Measurements from ENCODE around the gene SDCBP2. TPM values are rescaled to one million over a fixed set of nuclear protein-coding genes. Genes with fewer than 3 reads are reported as not detected.

The SDCBP2 gene
- polyA plus RNA-seq, 3 donors from 2014 or later = 1.3 to 2.0 (median 1.8) TPM

DNA sequence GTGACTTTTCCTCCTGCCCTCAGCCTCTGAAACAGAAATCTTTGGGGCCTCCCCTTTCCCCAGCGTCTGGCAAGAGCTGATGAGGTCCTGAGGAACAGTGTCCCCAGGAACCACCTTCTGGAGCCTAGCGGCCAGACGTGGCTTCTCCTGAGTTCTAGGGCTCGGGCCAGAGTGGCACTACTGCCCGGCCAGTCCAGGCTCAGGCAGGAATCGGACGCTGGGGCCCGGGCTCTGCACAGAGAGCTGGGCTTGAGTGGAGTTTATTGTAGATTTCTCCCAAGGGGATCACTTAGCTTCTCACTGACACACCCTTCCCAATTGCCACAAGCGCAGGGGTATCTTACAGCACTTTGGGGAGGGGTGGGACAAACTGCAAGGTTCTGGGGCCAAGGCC, 20.2 kb downstream of the SDCBP2 start:
- H3K36me3 Mint-ChIP-seq = peaks cover 0 to 5% (median 3%) of the 10 kb centered on the region in 3 donors
- H3K9me3 Mint-ChIP-seq = no peaks in the 10 kb centered on the region
- H3K4me1 Mint-ChIP-seq = no peaks in the 10 kb centered on the region
- no peak overlapping the region for H3K27ac Mint-ChIP-seq
- DNase-seq = no peak
- no peak overlapping the region for H3K4me3 Mint-ChIP-seq
- peaks cover 4 to 7% (median 4%) of the 10 kb centered on the region in 3 donors for H3K27me3 Mint-ChIP-seq (ENCODE audit: low read depth in 3 of 3)

- H3K4me1 Mint-ChIP-seq = no peaks in the 10 kb centered on the region
- no peak overlapping the region for H3K27ac Mint-ChIP-seq
- no peak for DNase-seq
- no peaks in the 10 kb centered on the region for H3K9me3 Mint-ChIP-seq
- no peak overlapping the region for H3K4me3 Mint-ChIP-seq
- peaks cover 0 to 5% (median 3%) of the 10 kb centered on the region in 3 donors for H3K36me3 Mint-ChIP-seq
- H3K27me3 Mint-ChIP-seq (ENCODE audit: low read depth in 3 of 3) = peaks cover 1 to 7% (median 4%) of the 10 kb centered on the region in 3 donors
Measured at GRCh38 chr20:1308067-1308701, 20.8 kb downstream of the SDCBP2 start.

DNA sequence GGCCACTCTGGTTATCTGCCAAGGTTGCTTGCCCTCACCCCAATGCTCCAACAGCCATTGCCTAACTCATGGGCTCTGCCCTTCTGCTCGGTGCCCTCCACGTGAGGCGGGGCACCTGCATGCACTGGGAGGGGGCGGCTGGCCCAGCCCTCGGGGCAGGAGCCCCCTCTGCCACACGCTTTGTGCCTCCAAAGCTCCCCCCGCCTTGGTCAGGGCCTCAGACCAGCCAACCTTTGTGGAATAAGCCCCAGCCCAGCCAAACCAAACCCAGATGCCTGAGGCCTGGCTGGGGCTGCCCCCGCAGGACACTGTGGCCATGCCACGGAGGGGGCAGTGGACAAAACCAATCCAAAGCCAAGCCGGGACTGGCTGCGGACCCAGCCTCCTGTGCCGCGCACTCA, 21.4 kb downstream of the SDCBP2 start:
- Mint-ChIP-seq H3K4me3 (no peak overlapping the region), H3K4me1 (no peaks in the 10 kb centered on the region), H3K27me3 (ENCODE audit: low read depth in 3 of 3) (peaks cover 1 to 7% (median 4%) of the 10 kb centered on the region in 3 donors), H3K9me3 (no peaks in the 10 kb centered on the region), H3K36me3 (peaks cover 0 to 5% (median 3%) of the 10 kb centered on the region in 3 donors), H3K27ac (no peak overlapping the region)
- DNase-seq = no peak

GRCh38 chr20:1307171-1307570, 21.8 kb downstream of the SDCBP2 start:
- Mint-ChIP-seq H3K4me1 (no peaks in the 10 kb centered on the region), H3K4me3 (no peak overlapping the region), H3K27ac (no peak overlapping the region), H3K36me3 (peaks cover 0 to 5% (median 3%) of the 10 kb centered on the region in 3 donors), H3K27me3 (ENCODE audit: low read depth in 3 of 3) (peaks cover 1 to 7% (median 4%) of the 10 kb centered on the region in 3 donors), H3K9me3 (no peaks in the 10 kb centered on the region)
- DNase-seq = no peak

DNA sequence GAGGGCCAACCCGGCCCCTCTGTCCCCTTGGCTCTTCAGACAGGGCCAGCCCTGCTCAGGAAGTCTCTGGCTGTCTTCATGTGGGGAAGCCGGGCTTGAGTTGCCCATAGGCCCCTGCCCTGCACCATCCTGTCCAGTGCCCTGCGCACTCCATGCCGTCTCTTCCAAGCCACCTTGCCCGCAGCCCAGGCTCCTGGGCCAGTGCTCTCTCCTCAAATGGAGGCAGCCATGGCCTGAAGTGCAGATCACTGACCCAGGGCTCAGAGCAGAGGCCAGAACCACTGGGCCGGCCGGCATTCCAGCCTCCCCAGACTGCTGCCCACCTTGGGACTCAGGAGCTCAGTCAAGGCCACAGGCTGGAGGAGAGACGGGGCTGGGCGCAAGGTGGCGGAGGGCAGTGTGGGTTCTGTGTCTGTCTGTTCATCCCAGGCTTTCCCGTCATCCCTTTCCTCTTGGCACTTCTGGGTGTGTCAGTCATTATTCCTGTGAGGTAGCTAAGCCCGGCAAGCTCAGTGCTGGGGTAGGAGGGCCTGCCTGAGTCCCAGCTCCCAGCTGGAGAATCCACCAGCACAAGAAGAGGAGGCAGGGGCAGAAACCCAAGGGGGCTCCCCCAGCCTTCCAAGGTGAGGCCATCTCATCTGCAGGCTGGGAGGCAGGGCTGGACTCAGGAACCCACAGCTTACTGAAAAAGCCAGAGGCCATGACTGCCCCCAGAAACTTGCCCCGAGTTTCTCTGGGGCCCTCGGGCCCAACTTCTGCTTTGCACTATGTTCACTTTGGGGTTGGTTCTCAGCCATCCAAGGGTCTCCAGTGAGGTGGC, 22.4 kb downstream of the SDCBP2 start:
- Mint-ChIP-seq H3K9me3 (no peaks in the 10 kb centered on the region), H3K4me1 (no peaks in the 10 kb centered on the region), H3K27me3 (ENCODE audit: low read depth in 3 of 3) (peaks cover 1 to 5% (median 4%) of the 10 kb centered on the region in 3 donors), H3K4me3 (no peak overlapping the region), H3K27ac (no peak overlapping the region), H3K36me3 (peaks cover 0 to 5% (median 3%) of the 10 kb centered on the region in 3 donors)
- DNase-seq = no peak

- H3K36me3 Mint-ChIP-seq = peaks cover 0 to 10% (median 0%) of the 10 kb centered on the region in 3 donors
- DNase-seq = no peak
Measured at GRCh38 chr20:1305712-1306111, 23.2 kb downstream of the SDCBP2 start.

GRCh38 chr20:1304710-1305515, 24.0 kb downstream of the SDCBP2 start:
- Mint-ChIP-seq H3K4me1 (peaks cover 0 to 7% of the 10 kb centered on the region in 2 donors), H3K27me3 (ENCODE audit: low read depth in 3 of 3) (peaks cover 0 to 5% (median 1%) of the 10 kb centered on the region in 3 donors), H3K36me3 (peaks cover 0 to 10% (median 0%) of the 10 kb centered on the region in 3 donors), H3K4me3 (no peak overlapping the region), H3K27ac (no peak overlapping the region), H3K9me3 (no peaks in the 10 kb centered on the region)
- no peak for DNase-seq

More at GRCh38 chr20:1305712-1306111, 23.2 kb downstream of the SDCBP2 start:
- Mint-ChIP-seq H3K4me1 (peaks cover 0 to 7% of the 10 kb centered on the region in 2 donors), H3K9me3 (no peaks in the 10 kb centered on the region), H3K4me3 (no peak overlapping the region), H3K27me3 (ENCODE audit: low read depth in 3 of 3) (peaks cover 1 to 5% (median 4%) of the 10 kb centered on the region in 3 donors), H3K27ac (peak overlapping the region in 1 of 6 donors; percentile 28)

DNA sequence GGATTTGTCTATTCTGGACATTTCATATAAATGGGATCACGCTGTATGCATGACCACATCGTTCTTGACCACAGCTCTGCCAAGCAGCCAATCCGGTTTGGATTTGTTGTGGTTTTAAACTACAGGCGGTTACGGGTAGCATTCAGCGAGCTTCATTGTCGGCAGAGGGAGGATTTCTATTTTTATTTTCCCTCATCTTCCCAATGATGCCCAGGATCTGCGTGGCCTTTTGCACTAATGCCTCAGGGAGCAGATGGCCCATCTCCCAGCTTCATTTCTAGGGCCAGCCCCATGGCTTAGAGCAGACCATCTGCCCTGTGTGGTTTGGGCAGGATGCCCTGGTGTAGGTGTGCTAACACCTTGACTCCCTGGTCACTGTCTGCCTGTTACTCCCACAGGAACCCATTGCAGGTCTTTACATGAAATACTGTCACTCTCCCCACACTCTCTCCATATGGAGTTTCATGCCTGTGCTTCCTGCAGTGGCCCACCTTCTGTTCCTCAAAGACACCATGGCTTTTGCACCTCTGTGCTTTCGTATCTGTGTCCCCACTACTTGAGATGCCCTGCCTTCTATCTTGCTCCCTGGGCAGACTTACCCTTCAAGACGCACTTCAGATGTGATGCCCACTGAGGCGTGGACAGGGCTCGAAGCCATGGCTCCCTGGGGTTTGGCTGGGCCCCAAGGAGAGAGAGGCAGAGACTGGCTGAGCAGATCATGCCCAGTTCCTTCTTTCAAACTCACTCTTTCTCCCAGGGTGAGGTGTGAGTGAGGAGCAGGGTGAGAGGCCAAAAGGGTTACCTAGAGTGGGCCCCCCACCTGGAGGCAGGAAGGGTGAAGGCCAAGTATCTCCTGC, 26.0 kb downstream of the SDCBP2 start:
- Mint-ChIP-seq H3K27ac (no peak overlapping the region), H3K36me3 (peaks cover 0 to 10% (median 5%) of the 10 kb centered on the region in 3 donors), H3K27me3 (ENCODE audit: low read depth in 3 of 3) (peaks cover 0 to 4% (median 3%) of the 10 kb centered on the region in 3 donors), H3K4me1 (peaks cover 0 to 7% of the 10 kb centered on the region in 2 donors), H3K4me3 (no peak overlapping the region), H3K9me3 (no peaks in the 10 kb centered on the region)
- DNase-seq = no peak

- Mint-ChIP-seq H3K4me1 (peaks cover 0 to 7% of the 10 kb centered on the region in 2 donors), H3K27ac (no peak overlapping the region), H3K27me3 (ENCODE audit: low read depth in 3 of 3) (peaks cover 0 to 4% (median 4%) of the 10 kb centered on the region in 3 donors), H3K4me3 (no peak overlapping the region), H3K9me3 (no peaks in the 10 kb centered on the region), H3K36me3 (peaks cover 0 to 14% (median 8%) of the 10 kb centered on the region in 3 donors)
- no peak for DNase-seq
Measured at GRCh38 chr20:1301031-1301529, 27.9 kb downstream of the SDCBP2 start.

GRCh38 chr20:1300083-1300840, 28.7 kb downstream of the SDCBP2 start:
- peaks cover 0 to 4% (median 3%) of the 10 kb centered on the region in 3 donors for H3K27me3 Mint-ChIP-seq (ENCODE audit: low read depth in 3 of 3)
- no peaks in the 10 kb centered on the region for H3K9me3 Mint-ChIP-seq
- H3K36me3 Mint-ChIP-seq = peaks cover 0 to 14% (median 8%) of the 10 kb centered on the region in 3 donors
- no peak overlapping the region for H3K4me3 Mint-ChIP-seq
- peaks cover 0 to 7% of the 10 kb centered on the region in 2 donors for H3K4me1 Mint-ChIP-seq
- no peak overlapping the region for H3K27ac Mint-ChIP-seq
- no peak for DNase-seq

DNA sequence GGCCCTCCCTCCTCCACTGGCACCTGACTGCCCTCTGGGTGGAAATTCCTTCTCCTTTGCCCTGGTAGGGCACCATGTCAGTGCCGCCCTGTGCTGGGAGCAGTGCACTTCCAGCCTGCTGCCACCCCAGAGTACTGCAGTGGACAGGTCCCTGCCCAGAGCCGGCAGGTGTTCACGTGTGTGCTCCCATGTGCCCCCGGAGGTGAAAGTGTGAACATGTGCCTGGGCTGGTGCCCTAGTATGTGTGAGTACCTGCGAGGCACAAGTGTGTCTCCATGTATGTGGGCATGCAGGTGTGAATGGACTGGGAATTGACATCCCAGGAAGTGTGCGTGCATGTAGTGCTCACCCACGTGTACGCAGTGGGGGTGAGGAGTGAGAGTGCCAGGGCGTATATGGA, 29.4 kb downstream of the SDCBP2 start:
- H3K4me1 Mint-ChIP-seq = peaks cover 0 to 7% of the 10 kb centered on the region in 2 donors
- no peak overlapping the region for H3K4me3 Mint-ChIP-seq
- H3K27ac Mint-ChIP-seq = no peak overlapping the region
- no peaks in the 10 kb centered on the region for H3K9me3 Mint-ChIP-seq
- H3K36me3 Mint-ChIP-seq = peaks cover 0 to 14% (median 8%) of the 10 kb centered on the region in 3 donors
- peaks cover 0 to 4% (median 3%) of the 10 kb centered on the region in 3 donors for H3K27me3 Mint-ChIP-seq (ENCODE audit: low read depth in 3 of 3)
- no peak for DNase-seq

DNA sequence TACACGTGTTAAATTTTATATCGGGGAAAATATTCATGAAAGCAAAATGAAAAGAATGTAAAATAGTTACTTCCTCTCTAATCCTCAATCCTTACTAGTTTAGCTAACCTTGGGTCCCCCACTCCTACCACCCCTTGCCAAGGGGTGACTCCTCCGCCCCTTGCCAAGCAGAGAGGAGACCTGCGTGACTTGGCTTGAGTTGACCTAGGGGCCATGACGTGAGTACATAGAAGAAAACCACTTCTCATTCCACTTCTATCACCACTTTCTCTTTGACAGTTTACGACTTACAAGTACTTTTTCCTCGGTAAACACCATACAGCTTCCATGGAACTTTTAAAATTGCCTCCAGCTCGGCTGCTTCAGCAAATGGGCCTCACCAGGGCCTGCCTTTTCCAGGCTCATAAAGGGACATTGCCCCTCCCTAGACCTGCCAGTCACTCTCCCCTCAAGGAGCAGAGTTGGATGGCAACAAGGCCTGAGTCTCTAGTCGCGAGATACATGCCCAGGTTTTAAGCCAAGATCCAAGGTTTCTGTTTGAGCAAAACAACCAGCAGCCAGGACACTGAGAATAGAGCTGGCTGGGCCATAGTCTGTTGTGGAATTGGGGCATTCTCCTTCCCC, 29.9 kb downstream of the SDCBP2 start:
- H3K27ac Mint-ChIP-seq = no peak overlapping the region
- no peaks in the 10 kb centered on the region for H3K9me3 Mint-ChIP-seq
- peaks cover 0 to 3% (median 0%) of the 10 kb centered on the region in 3 donors for H3K27me3 Mint-ChIP-seq (ENCODE audit: low read depth in 3 of 3)
- no peak overlapping the region for H3K4me3 Mint-ChIP-seq
- H3K36me3 Mint-ChIP-seq = peaks cover 0 to 11% (median 8%) of the 10 kb centered on the region in 3 donors
- peaks cover 0 to 7% of the 10 kb centered on the region in 2 donors for H3K4me1 Mint-ChIP-seq
- no peak for DNase-seq
